ENCODE results near the gene MAP2K3.
A peak's percentile ranks its signal among the peaks of the same experiment; 100 is the strongest.

The MAP2K3 gene

GRCh38 chr17:21252796-21253645 is 31.5 kb upstream of the MAP2K3 start, which contains the start of gene NATD1:
Gene NATD1 (minus strand): TSS chr17:21253410. CDS start chr17:21253264, 146 bp downstream.
- DNase-seq (ENCODE audit: low read depth in 2 of 2) = peak; percentile 46 to 47

GRCh38 chr17:21253646-21254441 is 30.7 kb upstream of the MAP2K3 start:
- no peak for DNase-seq (ENCODE audit: low read depth in 2 of 2)

- no peak for DNase-seq (ENCODE audit: low read depth in 2 of 2)
These were observed 25.9 kb upstream of the MAP2K3 start for GRCh38 chr17:21258593-21258992.

DNA sequence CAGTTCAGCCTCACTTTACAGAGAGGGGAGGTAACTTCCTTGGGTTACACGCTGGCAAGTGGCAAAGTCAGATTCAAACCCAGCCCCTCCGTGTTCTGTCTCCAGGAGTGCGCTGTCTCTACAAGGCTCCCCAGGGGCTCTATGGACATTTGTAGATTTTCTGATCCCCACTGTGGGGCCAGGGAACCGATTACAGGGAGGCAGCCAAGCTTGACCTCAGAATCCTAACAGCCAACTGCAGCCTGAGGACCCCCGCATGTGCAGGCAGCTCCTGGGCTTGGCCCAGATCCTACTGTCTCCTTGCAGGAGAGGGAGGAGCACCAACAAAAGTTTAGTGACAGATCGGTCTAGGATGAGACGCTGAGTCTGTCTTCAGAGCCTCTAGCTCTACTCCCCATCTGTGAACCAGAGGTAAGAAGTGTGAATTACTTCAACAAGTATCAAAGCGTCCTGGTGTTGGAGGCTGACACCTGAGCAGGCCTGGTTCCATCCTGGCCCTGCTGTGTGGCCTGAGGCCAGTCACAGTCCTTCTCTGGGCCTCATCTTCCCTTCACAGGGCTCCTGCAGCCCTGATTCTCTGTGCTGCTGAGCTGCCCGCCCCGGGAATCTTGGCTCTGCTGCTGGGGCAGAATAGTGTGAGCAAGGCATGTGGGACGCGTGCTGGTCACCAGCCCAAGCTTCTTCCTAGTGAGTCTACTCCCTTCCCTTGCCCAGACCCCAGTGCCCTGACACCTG is 22.1 kb upstream of the MAP2K3 start:
- DNase-seq (ENCODE audit: low read depth in 2 of 2) = no peak

DNA sequence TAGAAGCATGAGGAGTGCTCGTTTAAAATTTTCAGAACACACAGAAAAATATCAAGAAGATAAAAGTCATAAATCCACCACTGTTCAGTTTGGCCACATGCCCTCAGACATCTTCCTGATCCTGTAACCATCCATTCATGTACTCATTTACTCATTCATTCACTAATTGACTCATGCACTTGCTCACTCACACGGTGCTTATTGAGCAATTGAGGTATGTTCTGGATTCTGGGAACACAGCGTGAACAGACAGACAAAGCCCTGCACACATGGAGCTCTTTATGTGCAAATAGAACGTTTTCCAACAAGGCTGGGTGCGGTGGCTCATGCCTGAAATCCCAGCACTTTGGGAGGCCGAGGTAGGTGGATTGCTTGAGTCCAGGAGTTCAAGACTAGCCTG is 21.1 kb upstream of the MAP2K3 start:
- no peak for DNase-seq (ENCODE audit: low read depth in 2 of 2)

- no peak for DNase-seq (ENCODE audit: low read depth in 2 of 2)
These were observed 15.8 kb upstream of the MAP2K3 start for GRCh38 chr17:21268596-21269188.

DNA sequence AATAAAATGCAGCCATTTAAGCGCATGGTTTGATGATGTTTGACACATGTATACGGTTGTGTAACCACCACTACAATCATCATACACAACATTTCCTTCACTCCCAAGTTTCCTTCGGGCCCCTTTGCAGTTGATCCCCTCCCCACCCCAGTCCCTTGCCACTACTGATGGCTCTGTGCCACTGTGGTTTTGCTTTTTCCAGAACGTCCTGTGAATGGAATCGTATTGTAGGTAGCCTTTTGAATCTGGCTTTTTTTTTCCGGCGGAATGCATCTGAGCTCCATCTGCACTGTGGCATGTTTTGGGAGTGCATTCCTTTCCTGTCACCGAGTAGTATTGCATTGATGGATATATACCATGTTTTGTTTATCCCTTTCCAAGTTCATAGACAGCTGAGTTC is 15.1 kb upstream of the MAP2K3 start:
- DNase-seq (ENCODE audit: low read depth in 2 of 2) = peak in 1 of 2 experiments; percentile 20

- DNase-seq (ENCODE audit: low read depth in 2 of 2) = no peak
These were observed 12.9 kb upstream of the MAP2K3 start for GRCh38 chr17:21271454-21272183.

- no peak for DNase-seq (ENCODE audit: low read depth in 2 of 2)
These were observed 12.3 kb upstream of the MAP2K3 start for GRCh38 chr17:21272250-21272649.

- no peak for DNase-seq (ENCODE audit: low read depth in 2 of 2)
These were observed 11.4 kb upstream of the MAP2K3 start for GRCh38 chr17:21272881-21273792.

GRCh38 chr17:21275047-21275578 is 9.4 kb upstream of the MAP2K3 start:
- DNase-seq (ENCODE audit: low read depth in 2 of 2) = no peak

DNA sequence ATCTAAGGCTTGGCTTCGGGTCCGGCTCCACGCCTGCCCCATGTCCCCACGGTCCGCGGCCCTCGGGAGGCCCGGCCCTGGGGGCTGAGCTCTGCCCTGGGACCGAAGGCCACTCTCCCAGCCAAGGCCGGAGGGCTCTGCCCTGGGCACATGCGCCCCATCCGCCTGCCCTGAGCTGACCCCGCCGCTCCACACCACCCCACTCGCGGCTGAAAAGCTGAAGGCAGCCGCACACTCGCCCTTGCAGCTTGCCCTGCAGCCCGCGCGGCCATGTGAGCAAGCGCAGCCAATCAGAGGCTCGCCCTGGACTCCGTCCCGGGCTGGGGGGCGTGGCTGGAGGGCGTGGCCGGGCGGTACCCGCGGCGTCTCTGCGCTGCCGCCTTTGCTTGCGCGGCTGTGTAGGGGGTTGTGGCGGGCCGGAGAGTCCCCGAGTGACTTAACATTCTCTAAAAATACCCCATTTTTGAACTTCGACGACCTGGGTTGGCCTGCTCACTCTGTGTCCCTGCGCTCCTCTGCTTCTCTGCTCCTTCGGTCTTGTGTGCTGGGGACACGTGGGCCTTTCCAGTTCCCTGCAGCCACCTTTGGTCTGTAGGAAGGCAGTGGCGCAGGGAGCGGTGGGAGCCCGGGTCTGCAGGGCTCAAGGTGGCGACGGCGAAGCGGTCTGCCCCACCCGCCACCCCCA is 8.8 kb upstream of the MAP2K3 start:
- peak; percentile 36 to 45 for DNase-seq (ENCODE audit: low read depth in 2 of 2)

- DNase-seq (ENCODE audit: low read depth in 2 of 2) = no peak
These were observed 8.3 kb upstream of the MAP2K3 start for GRCh38 chr17:21276264-21276588.

DNA sequence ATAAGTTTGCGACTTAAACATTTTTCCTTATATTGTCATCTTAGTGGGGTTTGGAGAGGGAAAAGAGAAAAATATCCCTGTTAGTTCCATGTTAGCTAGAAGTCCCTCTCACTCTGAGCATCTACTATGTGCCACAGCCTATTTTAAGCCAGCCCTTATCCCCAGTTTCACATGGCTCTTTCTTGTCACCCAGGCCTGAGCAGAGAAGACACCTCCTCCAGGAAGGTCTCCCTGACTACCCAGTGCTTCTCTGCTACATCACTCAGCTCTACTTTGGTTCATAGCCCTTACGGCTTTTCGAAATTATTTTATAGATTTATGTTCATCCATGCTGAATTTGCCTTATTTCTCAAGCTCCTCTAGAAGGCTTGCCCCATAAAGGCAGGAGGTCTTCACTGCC is 7.2 kb upstream of the MAP2K3 start:
- DNase-seq (ENCODE audit: low read depth in 2 of 2) = no peak

- DNase-seq (ENCODE audit: low read depth in 2 of 2) = no peak
These were observed 5.9 kb upstream of the MAP2K3 start for GRCh38 chr17:21278450-21279197.

DNA sequence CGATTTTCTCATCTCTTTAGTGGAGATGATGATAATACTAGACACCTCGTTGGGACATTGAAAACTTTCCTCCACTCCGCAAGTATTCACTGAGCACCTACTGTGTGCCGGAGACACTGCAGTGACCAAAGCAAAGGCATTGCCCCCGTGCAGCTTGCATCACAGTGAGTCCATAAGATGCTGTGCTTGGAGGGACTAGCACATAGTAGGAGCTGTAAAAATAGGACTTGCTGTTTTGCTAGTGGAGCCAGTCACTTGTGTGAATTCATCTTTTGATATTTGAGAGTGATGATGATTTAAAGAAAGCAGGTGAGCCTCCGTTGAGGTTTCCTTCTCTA is 5.3 kb upstream of the MAP2K3 start:
- DNase-seq (ENCODE audit: low read depth in 2 of 2) = no peak

- no peak for DNase-seq (ENCODE audit: low read depth in 2 of 2)
These were observed 4.9 kb upstream of the MAP2K3 start for GRCh38 chr17:21279582-21279981.

DNA sequence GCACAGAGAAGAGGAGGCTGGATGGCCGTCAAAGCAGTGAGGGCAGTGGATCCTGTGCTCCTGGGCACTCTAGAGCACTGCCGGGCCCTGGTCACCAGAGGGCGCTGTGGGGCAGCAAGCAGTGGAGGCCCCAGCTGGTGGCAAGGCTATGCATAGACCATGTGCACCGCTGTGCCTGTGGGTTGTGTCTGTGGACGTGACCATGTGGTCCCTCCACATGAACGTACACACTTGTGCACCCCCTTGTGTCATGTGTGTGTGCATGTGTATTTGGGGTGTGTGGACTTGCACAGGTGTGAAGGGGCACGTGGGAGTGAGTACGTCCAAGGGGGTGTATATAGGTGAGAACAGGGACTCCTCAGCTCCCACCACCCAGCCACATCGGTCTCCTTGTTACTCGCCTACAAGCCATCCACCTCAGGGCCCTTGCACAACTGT is 4.4 kb upstream of the MAP2K3 start:
- peak in 1 of 2 experiments; percentile 21 for DNase-seq (ENCODE audit: low read depth in 2 of 2)

DNA sequence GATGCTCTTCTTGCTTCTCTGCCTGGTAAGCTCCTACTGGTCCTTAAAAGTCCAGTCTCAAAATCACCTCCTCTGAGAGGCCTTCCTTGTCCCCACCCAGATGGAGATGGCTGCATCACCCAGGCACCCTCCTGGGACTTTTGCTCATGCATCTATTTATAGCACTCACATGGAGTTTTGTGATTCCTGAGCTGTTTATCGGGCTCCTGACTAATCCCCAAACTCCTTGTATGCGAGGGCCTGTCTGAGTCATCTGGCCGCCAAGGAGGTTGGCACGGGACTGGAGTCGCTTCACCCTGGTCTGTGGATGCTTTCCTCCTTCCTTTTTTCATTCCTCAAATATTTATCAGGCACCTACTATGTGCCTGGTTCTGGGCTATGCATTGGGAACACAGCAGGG is 2.3 kb upstream of the MAP2K3 start:
- peak; percentile 86 to 89 for DNase-seq (ENCODE audit: low read depth in 2 of 2)

All from fibroblast of skin of left biceps (primary cell).